Bronchial epithelial cell (primary cell): ENCODE results near the gene ARMH4. TPM values are rescaled to one million over a fixed set of nuclear protein-coding genes. Genes with fewer than 3 reads are reported as not detected.

Experiments used
- DNase-seq: peaks from one replicate; pipeline ENCODE4 v3.0.0-alpha.2; 2010; ENCODE audit warnings: low read depth
- FAIRE-seq: peaks from 2 replicates; lab custom pipeline; 2011; peaks lifted over from hg19 to GRCh38; lab: Jason Lieb, UNC
- H3K27me3 ChIP-seq: 2 replicates; pipeline ENCODE4 v1.5.1; 2011; ENCODE audit warnings: low read length; ENCODE audit not compliant: control insufficient read depth, insufficient read depth
- H3K36me3 ChIP-seq: 2 replicates; pipeline ENCODE4 v1.5.1; 2011; ENCODE audit warnings: low read length; ENCODE audit not compliant: control insufficient read depth, insufficient read depth
- H3K4me3 ChIP-seq: 2 replicates; pipeline ENCODE4 v1.5.1; 2011; ENCODE audit warnings: mild to moderate bottlenecking, low read depth, low read length, control low read depth
- total RNA-seq: library from RNA; depleted of rRNA; stranded (reverse); fragments of >200 nt; gene quantifications from 2 replicates; pipeline ENCODE4 v1.2.1, GENCODE V29; 2014
- TF ChIP-seq, protein P1 (sequence below): IDR thresholded peaks from 2 replicates; pipeline ENCODE4 v1.5.1; 2011; ENCODE audit warnings: mild to moderate bottlenecking, moderate library complexity, low read length, control low read depth, inconsistent platforms; ENCODE audit not compliant: insufficient read depth, severe bottlenecking

The ARMH4 gene
- total RNA-seq, 1 donor from 2014 or later: under 0.01 TPM

GRCh38 chr14:58171090-58171489 lies 19.1 kb upstream of the ARMH4 start:
- H3K36me3 ChIP-seq: no peaks in the 10 kb centered on the region
- H3K4me3 ChIP-seq: no peak overlapping the region
- no peak for FAIRE-seq
- TF ChIP-seq, protein P1, sequence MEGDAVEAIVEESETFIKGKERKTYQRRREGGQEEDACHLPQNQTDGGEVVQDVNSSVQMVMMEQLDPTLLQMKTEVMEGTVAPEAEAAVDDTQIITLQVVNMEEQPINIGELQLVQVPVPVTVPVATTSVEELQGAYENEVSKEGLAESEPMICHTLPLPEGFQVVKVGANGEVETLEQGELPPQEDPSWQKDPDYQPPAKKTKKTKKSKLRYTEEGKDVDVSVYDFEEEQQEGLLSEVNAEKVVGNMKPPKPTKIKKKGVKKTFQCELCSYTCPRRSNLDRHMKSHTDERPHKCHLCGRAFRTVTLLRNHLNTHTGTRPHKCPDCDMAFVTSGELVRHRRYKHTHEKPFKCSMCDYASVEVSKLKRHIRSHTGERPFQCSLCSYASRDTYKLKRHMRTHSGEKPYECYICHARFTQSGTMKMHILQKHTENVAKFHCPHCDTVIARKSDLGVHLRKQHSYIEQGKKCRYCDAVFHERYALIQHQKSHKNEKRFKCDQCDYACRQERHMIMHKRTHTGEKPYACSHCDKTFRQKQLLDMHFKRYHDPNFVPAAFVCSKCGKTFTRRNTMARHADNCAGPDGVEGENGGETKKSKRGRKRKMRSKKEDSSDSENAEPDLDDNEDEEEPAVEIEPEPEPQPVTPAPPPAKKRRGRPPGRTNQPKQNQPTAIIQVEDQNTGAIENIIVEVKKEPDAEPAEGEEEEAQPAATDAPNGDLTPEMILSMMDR: no peak
- H3K27me3 ChIP-seq: no peaks in the 10 kb centered on the region
- peak; percentile 84 for DNase-seq

GRCh38 chr14:58167891-58168290 lies 15.9 kb upstream of the ARMH4 start:
- TF ChIP-seq, protein P1: no peak
- no peaks in the 10 kb centered on the region for H3K36me3 ChIP-seq
- H3K27me3 ChIP-seq: peaks cover under 1% of the 10 kb centered on the region
- H3K4me3 ChIP-seq: no peak overlapping the region
- FAIRE-seq (no peak), DNase-seq (no peak)

DNA sequence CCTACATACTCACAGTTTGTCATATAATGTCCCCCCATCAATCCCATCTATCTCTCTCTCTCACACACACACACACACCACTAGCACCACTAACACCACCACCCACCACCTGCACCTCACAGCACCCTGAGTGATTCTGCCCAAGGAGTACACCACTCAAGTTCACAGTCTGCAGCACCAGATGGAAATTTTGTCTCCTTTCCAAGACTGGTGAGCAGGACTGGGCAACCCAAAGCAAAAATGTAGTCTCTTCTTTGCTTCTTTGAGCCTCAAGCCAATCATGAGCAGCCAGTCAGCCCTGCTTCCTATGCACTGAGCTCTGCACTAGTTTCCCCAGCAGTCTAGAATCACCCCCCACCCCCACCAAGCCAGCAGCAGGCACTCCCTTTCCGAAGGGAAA lies 15.0 kb upstream of the ARMH4 start:
- FAIRE-seq (no peak), DNase-seq (no peak)
- TF ChIP-seq, protein P1: no peak
- Histone ChIP-seq H3K4me3 (no peak overlapping the region), H3K27me3 (peaks cover 2% of the 10 kb centered on the region), H3K36me3 (no peaks in the 10 kb centered on the region)

DNA sequence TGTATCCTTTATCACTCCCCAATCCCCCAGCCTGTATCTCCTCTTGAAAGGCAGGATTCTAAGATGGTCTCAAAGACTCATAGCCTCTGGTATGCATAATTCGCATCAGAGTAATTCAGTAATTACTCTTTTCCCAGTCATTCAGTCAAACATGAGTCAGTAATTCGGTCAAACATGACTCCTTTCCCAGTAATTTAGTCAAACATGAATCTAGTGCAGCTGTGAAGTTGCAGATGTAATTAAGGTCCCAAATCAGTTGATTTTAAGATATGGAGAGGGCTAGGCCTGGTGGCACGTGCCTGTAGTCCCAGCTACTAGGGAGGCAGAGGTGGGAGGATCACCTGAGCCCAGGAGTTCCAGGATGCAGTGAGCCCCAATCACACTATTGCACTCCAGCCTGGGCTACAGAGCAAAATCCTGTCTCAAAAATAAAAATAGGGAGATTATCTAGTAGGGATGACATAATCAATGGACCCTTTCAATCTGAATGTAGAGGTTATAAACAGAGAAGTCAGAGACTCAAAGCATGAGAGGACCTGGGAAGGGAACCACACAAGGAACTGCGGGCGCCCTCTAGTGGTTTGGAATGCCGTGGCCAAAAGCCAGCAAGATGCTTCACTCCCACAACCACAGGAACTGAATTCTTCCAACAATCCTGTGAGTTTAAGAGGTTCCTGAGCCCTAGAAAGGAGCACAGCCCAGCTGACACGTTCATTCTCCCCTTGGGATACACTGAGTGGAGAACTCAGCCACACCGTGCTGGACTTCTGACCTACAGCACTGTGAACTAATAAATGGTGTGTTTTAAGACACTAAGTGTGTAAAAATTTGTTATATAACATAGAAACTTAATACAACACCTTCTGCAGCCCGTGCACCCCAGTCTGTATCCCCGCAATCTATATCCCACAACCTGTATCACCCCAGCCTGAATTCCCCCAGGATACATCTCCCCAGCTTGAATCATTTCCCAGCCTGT lies 14.3 kb upstream of the ARMH4 start:
- FAIRE-seq (no peak), DNase-seq (peak; percentile 78)
- Histone ChIP-seq H3K4me3 (no peak overlapping the region), H3K36me3 (no peaks in the 10 kb centered on the region), H3K27me3 (peaks cover 2% of the 10 kb centered on the region)
- TF ChIP-seq, protein P1: peak; percentile 95

- Histone ChIP-seq H3K36me3 (no peaks in the 10 kb centered on the region), H3K27me3 (peaks cover 3% of the 10 kb centered on the region), H3K4me3 (no peak overlapping the region)
- TF ChIP-seq, protein P1: no peak
- DNase-seq: no peak
- no peak for FAIRE-seq
Observed at GRCh38 chr14:58160561-58160960, 8.5 kb upstream of the ARMH4 start.
